ENCODE results near the gene KLF17.

GRCh38 chr1:44111861-44112260, 6.8 kb upstream of the KLF17 start:
- TF ChIP-seq POLR2A (IDR thresholded peaks at IDR 0.05) (no peak), CTCF (IDR thresholded peaks at IDR 0.05) (no peak)

All from tibial nerve (tissue), 3 donors.